H1 (cell line): ENCODE measurements around the gene LMBR1. TPM values are rescaled to one million over a fixed set of nuclear protein-coding genes. Genes with fewer than 3 reads are reported as not detected.

Experiments
- CTCF ChIA-PET: fragments of 300-600 bp; sonication (Branson Sonifier 250); formaldehyde crosslinking; loops from one replicate; lab custom pipeline; 2021; ENCODE audit not compliant: partially characterized antibody; lab: Charles Lee
- POLR2A ChIA-PET: fragments of 300-600 bp; sonication (Branson Sonifier 250); formaldehyde crosslinking; loops from one replicate; lab custom pipeline; 2021; ENCODE audit warnings: inconsistent platforms; ENCODE audit not compliant: partially characterized antibody; lab: Charles Lee
- DNase-seq, 2 experiments: peaks; one replicate each; pipeline versions ENCODE4 v3.0.0 to v3.0.0-alpha.2; 2010 to 2022; ENCODE audit warnings: low spot score in 2 of 2, low read depth in 1 of 2, mixed read lengths in 1 of 2
- FAIRE-seq: peaks from 2 replicates; lab custom pipeline; 2011; peaks lifted over from hg19 to GRCh38; lab: Jason Lieb, UNC
- H2AFZ ChIP-seq: 2 replicates; pipeline ENCODE4 v1.8.1; 2012; ENCODE audit warnings: low read length, inconsistent platforms
- H2AK5ac ChIP-seq: 2 replicates; pipeline ENCODE4 v1.6.1; 2013; ENCODE audit warnings: low read depth, low read length
- H2BK120ac ChIP-seq: replicated peaks from 2 replicates; pipeline ENCODE3; 2013; ENCODE audit warnings: low read depth, low read length, inconsistent platforms
- H2BK12ac ChIP-seq: 2 replicates; pipeline ENCODE4 v1.6.1; 2013; ENCODE audit warnings: low read depth, low read length
- H2BK15ac ChIP-seq: 2 replicates; pipeline ENCODE4 v1.6.1; 2013; ENCODE audit warnings: low read length
- H2BK20ac ChIP-seq: 2 replicates; pipeline ENCODE4 v1.6.1; 2013; ENCODE audit warnings: low read length
- H2BK5ac ChIP-seq: 2 replicates; pipeline ENCODE4 v1.6.1; 2013; ENCODE audit warnings: low read depth, low read length
- H3K14ac ChIP-seq: 2 replicates; pipeline ENCODE4 v1.6.1; 2013; ENCODE audit warnings: inconsistent platforms; ENCODE audit not compliant: insufficient read length
- H3K18ac ChIP-seq: 2 replicates; pipeline ENCODE4 v1.6.1; 2013; ENCODE audit warnings: low read length; ENCODE audit errors: extremely low read depth
- H3K23ac ChIP-seq: 2 replicates; pipeline ENCODE4 v1.6.1; 2013; ENCODE audit warnings: inconsistent platforms; ENCODE audit not compliant: insufficient read length
- H3K23me2 ChIP-seq: 2 replicates; pipeline ENCODE4 v1.6.1; 2013; ENCODE audit warnings: low read depth, low read length
- H3K27ac ChIP-seq: 2 replicates; pipeline ENCODE4 v1.6.1; 2011; ENCODE audit warnings: low read depth, low read length, inconsistent platforms
- H3K27me3 ChIP-seq, 4 experiments: replicated peaks in 1 of 4; 1 replicate in 1 of 4; 2 replicates in 3 of 4; pipeline versions ENCODE4 v1.6.1 to v1.8.1; 2011 to 2013; ENCODE audit warnings: low read length in 3 of 4, mild to moderate bottlenecking in 3 of 4, inconsistent platforms in 2 of 4, mixed read lengths in 2 of 4, moderate library complexity in 1 of 4; ENCODE audit not compliant: control insufficient read depth in 3 of 4, insufficient read depth in 3 of 4; ENCODE audit errors: extremely low read depth in 1 of 4
- H3K36me3 ChIP-seq, 4 experiments: 2 replicates each; pipeline versions ENCODE4 v1.6.1 to v1.8.1; 2011 to 2013; ENCODE audit warnings: mild to moderate bottlenecking in 4 of 4, low read length in 3 of 4, moderate library complexity in 2 of 4, control low read depth in 1 of 4, inconsistent platforms in 1 of 4; ENCODE audit not compliant: insufficient read depth in 4 of 4, control insufficient read depth in 2 of 4
- H3K4ac ChIP-seq: replicated peaks from 2 replicates; pipeline ENCODE3; 2013; ENCODE audit warnings: low read length, low read depth, mixed read lengths, inconsistent platforms; ENCODE audit not compliant: insufficient read length
- H3K4me1 ChIP-seq, 4 experiments: replicated peaks in 1 of 4; 1 replicate in 1 of 4; 2 replicates in 3 of 4; pipeline versions ENCODE4 v1.6.1 to v1.8.1; 2011 to 2013; ENCODE audit warnings: low read length in 3 of 4, inconsistent platforms in 2 of 4, mixed read lengths in 1 of 4; ENCODE audit not compliant: insufficient read depth in 4 of 4, control insufficient read depth in 3 of 4
- H3K4me2 ChIP-seq, 2 experiments: 2 replicates each; pipeline versions ENCODE4 v1.6.1 to v1.8.1; 2011 to 2013; ENCODE audit warnings: low read depth in 2 of 2, low read length in 2 of 2, control low read depth in 1 of 2, inconsistent platforms in 1 of 2, mild to moderate bottlenecking in 1 of 2; ENCODE audit not compliant: insufficient read depth in 1 of 2
- H3K4me3 ChIP-seq, 4 experiments: fragments of 200-600, 300-600 bp in 1 of 4; sonication (generic), shearing (Covaris generic), sonication (Bioruptor Twin) in 1 of 4; 2 replicates each; pipeline versions ENCODE4 v1.5.1 to v1.8.1; 2011 to 2016; ENCODE audit warnings: low read length in 4 of 4, low read depth in 3 of 4, control low read depth in 2 of 4, inconsistent platforms in 2 of 4, mild to moderate bottlenecking in 2 of 4, mixed read lengths in 1 of 4, moderate library complexity in 1 of 4; ENCODE audit not compliant: insufficient read depth in 2 of 4; ENCODE audit errors: extremely low read depth in 1 of 4
- H3K56ac ChIP-seq: replicated peaks from 2 replicates; pipeline ENCODE3; 2013; ENCODE audit warnings: low read depth, mild to moderate bottlenecking, mixed read lengths, low read length, inconsistent platforms; ENCODE audit not compliant: insufficient read length
- H3K79me1 ChIP-seq: 2 replicates; pipeline ENCODE4 v1.6.1; 2013; ENCODE audit warnings: low read depth, low read length, control low read depth
- H3K79me2 ChIP-seq, 2 experiments: 2 replicates each; pipeline versions ENCODE4 v1.6.1 to v1.8.1; 2012 to 2013; ENCODE audit warnings: low read length in 2 of 2, mild to moderate bottlenecking in 2 of 2, inconsistent platforms in 1 of 2; ENCODE audit not compliant: insufficient read depth in 2 of 2, control insufficient read depth in 1 of 2
- H3K9ac ChIP-seq, 4 experiments: replicated peaks in 1 of 4; 1 replicate in 1 of 4; 2 replicates in 3 of 4; pipeline versions ENCODE4 v1.6.1 to v1.8.1; 2011 to 2013; ENCODE audit warnings: low read depth in 3 of 4, low read length in 3 of 4, control low read depth in 2 of 4, mild to moderate bottlenecking in 2 of 4, moderate library complexity in 2 of 4, inconsistent platforms in 1 of 4; ENCODE audit errors: extremely low read depth in 1 of 4
- H3K9me3 ChIP-seq, 2 experiments: 2 replicates each; pipeline versions ENCODE4 v1.6.1 to v1.8.1; 2012 to 2013; ENCODE audit warnings: mild to moderate bottlenecking in 2 of 2, moderate library complexity in 2 of 2, control low read depth in 1 of 2, inconsistent platforms in 1 of 2, low read depth in 1 of 2, low read length in 1 of 2, mixed read lengths in 1 of 2; ENCODE audit not compliant: insufficient read depth in 2 of 2
- H4K20me1 ChIP-seq, 2 experiments: replicated peaks in 1 of 2; 2 replicates each; pipeline versions ENCODE3 to v1.8.1; 2011 to 2013; ENCODE audit warnings: inconsistent platforms in 2 of 2, low read length in 2 of 2, mild to moderate bottlenecking in 1 of 2; ENCODE audit not compliant: insufficient read depth in 2 of 2, control insufficient read depth in 1 of 2
- H4K5ac ChIP-seq: 2 replicates; pipeline ENCODE4 v1.6.1; 2013; ENCODE audit warnings: low read length, low read depth, mixed read lengths, inconsistent platforms; ENCODE audit not compliant: insufficient read length
- H4K8ac ChIP-seq: 2 replicates; pipeline ENCODE4 v1.8.0; 2013; ENCODE audit warnings: mild to moderate bottlenecking, moderate library complexity, low read length, inconsistent platforms; ENCODE audit not compliant: insufficient read depth; ENCODE audit errors: extremely low read depth
- H4K91ac ChIP-seq: replicated peaks from 2 replicates; pipeline ENCODE3; 2013; ENCODE audit warnings: low read length, mixed read lengths, inconsistent platforms; ENCODE audit not compliant: insufficient read length
- BACH1 ChIP-seq: IDR thresholded peaks from 2 replicates; pipeline ENCODE4 v1.6.1; 2012; ENCODE audit warnings: low read length, improper control_type of control experiment
- CBX5 ChIP-seq: fragments of 300-800, 300-1000 bp; sonication (generic); IDR thresholded peaks from 2 replicates; pipeline ENCODE4 v1.7.1; 2016; ENCODE audit warnings: antibody characterized with exemption, low read length, low read depth
- CHD2 ChIP-seq: IDR thresholded peaks from 2 replicates; pipeline ENCODE4 v1.6.1; 2012; ENCODE audit warnings: low read length, improper control_type of control experiment
- EZH2 ChIP-seq: fragments of 200-600 bp; sonication (generic); IDR thresholded peaks from 2 replicates; pipeline ENCODE4 v1.7.1; 2012; ENCODE audit warnings: low read depth, mild to moderate bottlenecking, moderate library complexity, low read length, inconsistent platforms; ENCODE audit not compliant: severe bottlenecking
- FOSL1 ChIP-seq: IDR thresholded peaks from 2 replicates; pipeline ENCODE4 v1.6.1; 2011; ENCODE audit warnings: mild to moderate bottlenecking, low read depth, low read length, moderate library complexity; ENCODE audit not compliant: insufficient read depth
- GTF2F1 ChIP-seq: IDR thresholded peaks from 2 replicates; pipeline ENCODE4 v1.6.1; 2012; ENCODE audit warnings: low read depth, low read length, improper control_type of control experiment, borderline replicate concordance
- RAD21 ChIP-seq, 2 experiments: IDR thresholded peaks in 1 of 2; conservative IDR thresholded peaks in 1 of 2; 2 replicates each; pipeline ENCODE4 v1.6.1; 2011; ENCODE audit warnings: low read depth in 2 of 2, low read length in 2 of 2, improper control_type of control experiment in 1 of 2, inconsistent platforms in 1 of 2, mild to moderate bottlenecking in 1 of 2, moderate library complexity in 1 of 2
- SIN3A ChIP-seq, 2 experiments: IDR thresholded peaks in 1 of 2; conservative IDR thresholded peaks in 1 of 2; 2 replicates each; pipeline ENCODE4 v1.6.1; 2011 to 2012; ENCODE audit warnings: low read length in 2 of 2, improper control_type of control experiment in 1 of 2, low read depth in 1 of 2, mild to moderate bottlenecking in 1 of 2
- SP1 ChIP-seq: IDR thresholded peaks from 2 replicates; pipeline ENCODE4 v1.6.1; 2011; ENCODE audit warnings: low read depth, low read length
- WGBS, 2 experiments: shearing (Covaris generic) in 1 of 2; methylation state at CpG; one replicate each; pipeline versions ENCODE4 v1.1.6 to v1.1.7; 2013 to 2015; ENCODE audit warnings: low lambda C conversion rate in 2 of 2, mixed read lengths in 2 of 2, inconsistent platforms in 1 of 2, low coverage in 1 of 2, missing lambda C conversion rate in 1 of 2; ENCODE audit not compliant: insufficient replicate concordance in 2 of 2, insufficient coverage in 1 of 2, insufficient read length in 1 of 2; ENCODE audit errors: extremely low coverage in 1 of 2, missing lambda C conversion rate in 1 of 2; 5-methylcytosine and 5-hydroxymethylcytosine counted together
- polyA plus RNA-seq, 7 experiments: library from polyadenylated mRNA; depleted of rRNA in 3 of 7; stranded (reverse) in 5 of 7; unstranded in 2 of 7; fragments of >200 nt in 5 of 7; fragments of 200-250 nt in 2 of 7; gene quantifications; 1 replicate in 5 of 7; 2 replicates in 1 of 7; 4 replicates in 1 of 7; pipeline versions ENCODE4 v1.2.1 to v1.2.3, GENCODE V29; 2011 to 2013; ENCODE audit warnings: missing spikeins in 2 of 7, mixed read lengths in 2 of 7
- total RNA-seq: library from RNA; stranded (reverse); fragmentation: NEBNext Ultra II Directional; extraction: Animal tissue kit (Norgen Biotek cat#: 25700); gene quantifications from 2 replicates; pipeline ENCODE4 v1.2.1, GENCODE V29; 2021

LMBR1 gene
- total and polyA plus RNA-seq, 2 of the 8 experiments (the other 6 are each of a cell fraction or from before 2014, with no cell fraction given): 15.1 to 70.4 TPM

DNA sequence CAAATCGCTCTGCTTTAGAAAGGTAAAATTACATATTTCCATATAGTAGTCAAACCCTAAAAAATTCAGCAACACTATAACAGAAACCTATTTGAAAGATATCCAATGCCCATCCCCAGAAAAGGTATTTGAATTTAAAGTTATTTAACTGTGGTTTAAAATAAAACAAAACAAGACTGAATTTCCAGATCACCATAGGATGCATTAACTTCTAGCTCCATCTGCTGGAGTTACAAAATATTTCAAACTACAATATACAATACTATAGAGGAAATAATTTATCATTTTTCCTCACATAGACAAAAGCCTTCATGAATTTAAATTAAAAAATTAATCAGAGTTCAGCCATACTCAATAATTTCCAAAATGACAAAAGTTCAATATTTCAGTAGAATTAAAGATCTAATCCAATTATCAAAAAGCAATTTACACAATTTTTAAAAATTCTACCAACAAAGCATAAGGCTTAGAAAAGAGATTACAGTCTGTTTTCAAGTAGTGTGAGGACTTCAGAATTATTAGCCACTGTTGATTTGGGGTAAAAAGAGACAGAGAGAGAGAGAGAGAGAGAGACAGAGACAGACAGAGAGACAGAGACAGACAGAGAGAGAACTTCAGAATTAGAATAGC, 75.9 kb downstream of the LMBR1 start:
- FAIRE-seq (peak; percentile 36), DNase-seq (no peak)
- no peaks in the 10 kb centered on the region for H3K23me2 ChIP-seq
- H3K4me2 ChIP-seq: no peak overlapping the region
- CTCF ChIA-PET: interaction anchor here (0.8 to 1.3 kb wide), 6 partner anchors 24 to 318 kb away, joined by 3 to 4 read pairs (median 3); no protein-coding TSS in a partner anchor
- H3K27ac ChIP-seq: no peak overlapping the region
- no peak overlapping the region for H2BK15ac ChIP-seq
- no peaks in the 10 kb centered on the region for H3K79me2 ChIP-seq
- H2BK5ac ChIP-seq: no peak overlapping the region
- H3K4ac ChIP-seq: no peak overlapping the region
- H3K79me1 ChIP-seq: no peaks in the 10 kb centered on the region
- H4K5ac ChIP-seq: no peak overlapping the region
- no peak overlapping the region for H2BK120ac ChIP-seq
- no peak overlapping the region for H2AFZ ChIP-seq
- no peaks in the 10 kb centered on the region for H3K4me1 ChIP-seq
- no peak overlapping the region for H3K14ac ChIP-seq
- no peaks in the 10 kb centered on the region; a peak in 1 of 8 replicates for H3K36me3 ChIP-seq
- H3K9me3 ChIP-seq: no peaks in the 10 kb centered on the region
- no peak overlapping the region for H3K4me3 ChIP-seq
- H4K91ac ChIP-seq: no peak overlapping the region
- H2AK5ac ChIP-seq: no peak overlapping the region
- no peak overlapping the region for H3K23ac ChIP-seq
- no peak overlapping the region for H2BK20ac ChIP-seq
- H3K18ac ChIP-seq: no peak overlapping the region
- H2BK12ac ChIP-seq: no peak overlapping the region
- H3K9ac ChIP-seq: no peak overlapping the region
- H4K20me1 ChIP-seq: peaks cover 0 to 1% of the 10 kb centered on the region in 2 experiments
- no peaks in the 10 kb centered on the region for H3K27me3 ChIP-seq
- H4K8ac ChIP-seq: no peak overlapping the region
- H3K56ac ChIP-seq: no peak overlapping the region
- POLR2A ChIA-PET: interaction anchor here (0.5 kb wide), 1 partner anchor 156 kb away, joined by 4 read pairs; no protein-coding TSS in a partner anchor
- WGBS, 2 experiments: 86% methylated on average over 1 of the region's 1 CpG; no CpG with 5 or more reads in 1 of the 2 experiments
- no peak for TF ChIP-seq FOSL1
- TF ChIP-seq SIN3A (conservative IDR thresholded peaks at IDR 0.05 in 1 of 2, IDR thresholded peaks at IDR 0.05 in 1 of 2; ENCODE audit: low read depth in 1 of 2, low read length in 2 of 2): no peak
- TF ChIP-seq CHD2: no peak
- no peak for TF ChIP-seq BACH1
- TF ChIP-seq GTF2F1: no peak
- TF ChIP-seq SP1: no peak
- TF ChIP-seq EZH2: no peak
- peak in 1 of 2 experiments; percentile 59; a peak in 3 of 4 replicates for TF ChIP-seq RAD21 (IDR thresholded peaks at IDR 0.05 in 1 of 2, conservative IDR thresholded peaks at IDR 0.05 in 1 of 2; ENCODE audit: low read depth in 2 of 2, low read length in 2 of 2)
- TF ChIP-seq CBX5: no peak
